AG04450 (cell line): Measurements from ENCODE around the gene FRMD4A. TPM values are rescaled to one million over a fixed set of nuclear protein-coding genes. Genes with fewer than 3 reads are reported as not detected.

Source experiments
- CTCF ChIA-PET: fragments of 300-600, 350-600 bp; formaldehyde crosslinking; extraction: SDS; loops from one replicate; lab custom pipeline; 2022; ENCODE audit warnings: antibody characterized with exemption, inconsistent platforms; lab: Charles Lee
- POLR2A ChIA-PET: fragments of 350-600 bp; formaldehyde crosslinking; extraction: SDS; loops from one replicate; lab custom pipeline; 2021; ENCODE audit warnings: antibody characterized with exemption, inconsistent platforms; lab: Yijun Ruan, JAX
- DNase-seq: peaks from one replicate; pipeline ENCODE4 v3.0.0-alpha.2; 2011; ENCODE audit warnings: low read depth, low spot score
- H3K27ac ChIP-seq: one replicate; pipeline ENCODE4 v1.5.1; 2012; ENCODE audit warnings: low read depth, low read length, control low read depth
- H3K27me3 ChIP-seq: one replicate; pipeline ENCODE4 v1.6.0; 2012; ENCODE audit warnings: low read length; ENCODE audit not compliant: control insufficient read depth, insufficient read depth
- H3K4me3 ChIP-seq: 2 replicates; pipeline ENCODE4 v1.5.1; 2011; ENCODE audit warnings: mild to moderate bottlenecking, low read depth, low read length, control low read depth
- H3K9me3 ChIP-seq: 2 replicates; pipeline ENCODE4 v1.5.1; 2012; ENCODE audit warnings: low read length; ENCODE audit not compliant: control insufficient read depth, insufficient read depth
- polyA plus RNA-seq: library from polyadenylated mRNA; depleted of rRNA; stranded (reverse); fragments of >200 nt; gene quantifications from 2 replicates; pipeline ENCODE4 v1.2.3, GENCODE V29; 2011
- TF ChIP-seq, protein P1 (sequence below): IDR thresholded peaks from 2 replicates; pipeline ENCODE4 v1.5.1; 2011; ENCODE audit warnings: low read depth, low read length, control low read depth, inconsistent platforms

Gene FRMD4A
- polyA plus RNA-seq, 1 experiment: 45.7 TPM

DNA sequence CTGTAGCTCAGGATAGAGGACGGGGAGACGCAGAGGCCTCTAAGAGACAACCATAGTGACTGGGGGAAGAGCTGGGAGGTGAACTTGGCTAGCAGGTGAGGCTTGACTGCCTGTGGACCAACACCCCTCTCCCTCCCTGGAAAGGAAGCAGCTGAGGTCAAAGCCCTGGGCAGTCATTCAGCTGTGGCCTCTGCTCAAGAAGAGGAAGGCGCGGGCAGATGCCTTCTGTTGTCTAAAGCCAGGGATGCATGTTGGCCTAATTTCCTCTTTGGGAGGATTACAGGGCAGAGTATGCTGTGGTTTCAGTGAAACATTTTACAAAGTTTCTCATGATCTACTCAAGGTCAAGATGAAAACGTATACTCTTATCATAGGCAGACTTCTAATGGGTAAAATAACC is 416.8 kb downstream of the FRMD4A start:
- ChIA-PET POLR2A (interaction anchor here (0.6 kb wide), 1 partner anchor 97 kb away, joined by 3 read pairs; no protein-coding TSS in a partner anchor), CTCF (interaction anchor here (1.2 kb wide), 1 partner anchor 180 kb away, joined by 5 read pairs; no protein-coding TSS in a partner anchor)
- Histone ChIP-seq H3K27ac (no peak overlapping the region), H3K4me3 (no peak overlapping the region), H3K27me3 (no peaks in the 10 kb centered on the region), H3K9me3 (no peaks in the 10 kb centered on the region)
- no peak for DNase-seq
- TF ChIP-seq, protein P1, sequence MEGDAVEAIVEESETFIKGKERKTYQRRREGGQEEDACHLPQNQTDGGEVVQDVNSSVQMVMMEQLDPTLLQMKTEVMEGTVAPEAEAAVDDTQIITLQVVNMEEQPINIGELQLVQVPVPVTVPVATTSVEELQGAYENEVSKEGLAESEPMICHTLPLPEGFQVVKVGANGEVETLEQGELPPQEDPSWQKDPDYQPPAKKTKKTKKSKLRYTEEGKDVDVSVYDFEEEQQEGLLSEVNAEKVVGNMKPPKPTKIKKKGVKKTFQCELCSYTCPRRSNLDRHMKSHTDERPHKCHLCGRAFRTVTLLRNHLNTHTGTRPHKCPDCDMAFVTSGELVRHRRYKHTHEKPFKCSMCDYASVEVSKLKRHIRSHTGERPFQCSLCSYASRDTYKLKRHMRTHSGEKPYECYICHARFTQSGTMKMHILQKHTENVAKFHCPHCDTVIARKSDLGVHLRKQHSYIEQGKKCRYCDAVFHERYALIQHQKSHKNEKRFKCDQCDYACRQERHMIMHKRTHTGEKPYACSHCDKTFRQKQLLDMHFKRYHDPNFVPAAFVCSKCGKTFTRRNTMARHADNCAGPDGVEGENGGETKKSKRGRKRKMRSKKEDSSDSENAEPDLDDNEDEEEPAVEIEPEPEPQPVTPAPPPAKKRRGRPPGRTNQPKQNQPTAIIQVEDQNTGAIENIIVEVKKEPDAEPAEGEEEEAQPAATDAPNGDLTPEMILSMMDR: no peak

DNA sequence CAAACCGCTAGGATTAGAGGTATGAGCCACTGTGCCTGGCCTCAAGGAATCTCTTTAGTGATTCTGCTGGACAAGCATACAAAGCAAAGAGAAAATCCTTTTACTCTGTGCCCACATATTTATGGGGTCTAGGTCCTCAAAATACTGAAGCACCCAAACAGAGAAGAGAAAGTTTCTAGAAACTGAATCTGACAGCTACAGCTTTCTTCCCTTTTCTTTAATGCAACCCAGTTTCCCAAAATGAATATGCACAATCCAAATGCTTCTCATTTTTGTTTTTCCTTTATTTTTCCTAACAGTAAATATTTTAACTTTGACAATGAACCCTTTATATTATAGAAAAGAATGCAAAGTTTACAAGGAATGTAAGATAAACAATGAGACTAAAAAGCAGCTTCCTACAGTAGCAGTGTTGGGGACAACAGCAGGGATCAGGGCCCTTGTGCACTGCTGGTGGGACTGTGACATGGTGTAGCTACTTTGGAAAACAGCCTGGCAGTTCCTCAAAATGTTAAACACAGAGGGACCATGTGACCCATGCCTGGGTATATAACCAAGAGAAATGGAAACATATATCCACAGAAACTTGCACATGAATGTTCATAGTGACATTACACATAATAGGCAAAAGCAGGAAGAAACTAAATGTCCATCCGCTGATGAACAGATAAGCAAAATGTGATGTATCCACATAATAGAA is 418.8 kb downstream of the FRMD4A start:
- no peaks in the 10 kb centered on the region for H3K9me3 ChIP-seq
- TF ChIP-seq, protein P1: no peak
- H3K27ac ChIP-seq: no peak overlapping the region
- POLR2A ChIA-PET: interaction anchor here (0.7 kb wide), 1 partner anchor 9 kb away, joined by 5 read pairs; no protein-coding TSS in a partner anchor
- DNase-seq: no peak
- no peaks in the 10 kb centered on the region for H3K27me3 ChIP-seq
- CTCF ChIA-PET: interaction anchor here (1.2 kb wide), 1 partner anchor 125 kb away, joined by 5 read pairs; no protein-coding TSS in a partner anchor
- H3K4me3 ChIP-seq: no peak overlapping the region

DNA sequence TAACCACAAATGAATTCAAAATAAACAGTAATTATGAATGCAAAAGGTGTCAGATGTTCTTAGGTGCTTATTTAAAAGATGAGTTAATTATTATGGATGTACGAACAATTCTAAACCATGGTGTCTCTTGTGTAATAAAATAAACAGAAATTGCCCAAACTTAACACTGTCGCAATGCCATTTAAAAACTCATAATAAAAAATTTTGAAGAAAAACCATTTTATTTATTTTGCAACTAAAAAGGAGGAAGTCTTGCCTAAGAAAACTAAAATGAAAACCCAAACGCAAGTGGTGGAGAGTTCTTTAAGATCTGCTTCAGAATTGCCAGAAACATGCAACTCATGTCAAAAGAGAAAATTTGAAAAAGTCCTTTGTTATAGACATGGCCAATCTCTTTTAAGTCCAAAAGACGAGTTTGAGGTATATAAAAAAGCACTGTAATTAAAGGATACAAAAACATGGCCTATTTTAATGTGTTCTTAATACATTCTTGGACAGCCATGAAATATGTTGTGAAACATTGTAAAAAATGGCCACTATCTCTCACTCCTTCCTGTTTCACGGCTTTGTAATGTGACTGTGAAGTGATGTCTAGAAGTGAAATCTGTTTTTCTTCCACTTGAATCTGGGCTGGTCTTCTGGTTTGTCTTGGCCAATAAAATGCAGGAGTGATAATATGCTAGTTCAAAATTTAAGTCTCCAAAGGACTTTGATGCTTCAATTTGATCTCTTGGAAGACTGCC is 421.0 kb downstream of the FRMD4A start:
- DNase-seq: no peak
- CTCF ChIA-PET: no interaction called here
- no peaks in the 10 kb centered on the region for H3K9me3 ChIP-seq
- H3K27ac ChIP-seq: no peak overlapping the region
- POLR2A ChIA-PET: no interaction called here
- no peaks in the 10 kb centered on the region for H3K27me3 ChIP-seq
- TF ChIP-seq, protein P1: no peak
- no peak overlapping the region for H3K4me3 ChIP-seq

DNA sequence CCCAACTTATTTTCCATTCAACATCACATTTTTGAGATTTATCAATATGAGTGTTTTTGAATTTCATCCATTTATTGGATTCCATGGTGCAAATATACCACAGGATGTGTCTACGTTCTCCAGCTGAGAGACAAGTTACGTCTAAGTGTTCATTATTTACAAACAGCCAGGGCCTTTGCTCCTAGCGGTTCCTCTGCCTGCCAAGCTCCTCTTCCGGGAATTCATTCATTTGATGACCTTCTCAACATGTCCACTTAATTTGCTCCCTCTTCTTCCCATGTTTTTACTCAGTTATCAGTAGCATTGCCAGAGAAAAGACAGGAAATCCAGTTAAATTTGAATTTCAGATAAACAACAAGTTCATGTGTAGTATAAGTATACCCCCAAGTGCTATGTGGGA is 422.2 kb downstream of the FRMD4A start:
- CTCF ChIA-PET: no interaction called here
- TF ChIP-seq, protein P1: no peak
- DNase-seq: no peak
- Histone ChIP-seq H3K27ac (no peak overlapping the region), H3K9me3 (no peaks in the 10 kb centered on the region), H3K27me3 (no peaks in the 10 kb centered on the region), H3K4me3 (no peak overlapping the region)
- POLR2A ChIA-PET: no interaction called here

DNA sequence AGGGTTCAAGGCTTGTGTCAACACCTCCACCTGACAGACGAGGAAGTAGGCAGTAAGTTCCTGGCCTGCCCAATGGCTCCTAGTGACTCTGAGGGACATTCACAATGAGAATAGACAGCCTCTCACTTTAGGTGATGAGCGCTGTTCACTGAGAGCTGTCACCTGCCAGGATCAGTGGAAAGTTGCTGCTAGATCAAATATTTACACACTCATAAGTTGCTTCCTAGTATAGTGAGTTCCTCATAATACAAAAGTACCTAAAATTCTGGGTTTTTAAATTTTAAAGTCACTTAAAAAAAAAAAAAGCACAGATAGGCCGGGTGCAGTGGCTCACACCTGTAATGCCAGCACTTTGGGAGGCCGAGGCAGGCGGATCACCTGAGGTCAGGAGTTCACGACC is 423.2 kb downstream of the FRMD4A start:
- ChIA-PET CTCF (no interaction called here), POLR2A (no interaction called here)
- Histone ChIP-seq H3K9me3 (no peaks in the 10 kb centered on the region), H3K4me3 (no peak overlapping the region), H3K27me3 (no peaks in the 10 kb centered on the region), H3K27ac (no peak overlapping the region)
- TF ChIP-seq, protein P1: no peak
- no peak for DNase-seq
